A673 (cell line): ENCODE results near the gene TOR3A.

Experiments
- CTCF ChIP-seq: fragments of 300-800, 200-600 bp; sonication (generic); conservative IDR thresholded peaks from 2 replicates; pipeline ENCODE4 v1.5.1; 2017; ENCODE audit warnings: low read depth, mild to moderate bottlenecking, antibody characterized with exemption, low read length, moderate library complexity, mixed read lengths
- EZH2 ChIP-seq: fragments of 200-600 bp; sonication (generic); IDR thresholded peaks from 2 replicates; pipeline ENCODE4 v1.6.1; 2017; ENCODE audit warnings: borderline replicate concordance, low read depth, mild to moderate bottlenecking, mixed read lengths, antibody characterized with exemption, low read length; ENCODE audit not compliant: poor library complexity, severe bottlenecking

- TF ChIP-seq EZH2 (no peak), CTCF (no peak)
Measured at GRCh38 chr1:179144626-179145025, 62.8 kb downstream of the TOR3A start.
